Gastrocnemius medialis (tissue), 4 donors: ENCODE measurements around the gene CBY1. TPM values are rescaled to one million over a fixed set of nuclear protein-coding genes. Genes with fewer than 3 reads are reported as not detected.

Source experiments
- ATAC-seq, 2 donors: fragments of 150-250 bp; one replicate each; pipeline ENCODE4 v1.9.1; 2016
- DNase-seq, 2 donors: peaks; one replicate each; pipeline ENCODE4 v3.0.0-alpha.2; 2019
- H3K27ac ChIP-seq, 4 donors: fragments of 200-600 bp; sonication (generic); 1 replicate in 1 of 4; 2 replicates in 3 of 4; pipeline ENCODE4 v1.5.1; 2016 to 2018; ENCODE audit warnings: mild to moderate bottlenecking in 2 of 4, moderate library complexity in 1 of 4
- H3K27me3 ChIP-seq, 3 donors: fragments of 200-600 bp; sonication (generic) in 2 of 3; 1 replicate in 1 of 3; 2 replicates in 2 of 3; pipeline versions ENCODE4 v1.5.1 to v1.6.0; 2016 to 2019; ENCODE audit warnings: mild to moderate bottlenecking in 1 of 3, moderate library complexity in 1 of 3
- H3K36me3 ChIP-seq, 2 donors: fragments of 200-600 bp; sonication (generic) in 1 of 2; one replicate each; pipeline ENCODE4 v1.5.1; 2017 to 2018
- H3K4me1 ChIP-seq, 2 donors: fragments of 200-600 bp; sonication (generic) in 1 of 2; one replicate each; pipeline ENCODE4 v1.5.1; 2016 to 2017; ENCODE audit warnings: mild to moderate bottlenecking in 2 of 2
- H3K4me3 ChIP-seq, 4 donors: fragments of 200-600 bp; sonication (generic) in 3 of 4; 1 replicate in 1 of 4; 2 replicates in 3 of 4; pipeline ENCODE4 v1.5.1; 2016 to 2019; ENCODE audit warnings: mild to moderate bottlenecking in 2 of 4
- H3K9me3 ChIP-seq, 3 donors: fragments of 200-600 bp; sonication (generic) in 2 of 3; 1 replicate in 1 of 3; 2 replicates in 2 of 3; pipeline ENCODE4 v1.5.1; 2016 to 2019
- CTCF ChIP-seq, 5 experiments: fragments of 450-650 bp in 3 of 5; fragments of 200-600 bp in 2 of 5; sonication (generic) in 2 of 5; IDR thresholded peaks in 4 of 5; conservative IDR thresholded peaks in 1 of 5; 1 replicate in 4 of 5; 2 replicates in 1 of 5; pipeline ENCODE4 v1.5.1; 2016 to 2019; ENCODE audit warnings: antibody characterized with exemption in 5 of 5, mild to moderate bottlenecking in 3 of 5, moderate library complexity in 3 of 5
- POLR2A ChIP-seq, 2 donors: fragments of 450-650 bp; IDR thresholded peaks; one replicate each; pipeline ENCODE4 v1.6.1; 2017; ENCODE audit warnings: antibody characterized with exemption in 2 of 2, mild to moderate bottlenecking in 2 of 2, moderate library complexity in 2 of 2
- in situ Hi-C, 4 donors: fragments of 200-750 bp; cut with MboI; loops; one replicate each; pipeline versions ENCODE4 v1.15.0 to v1.8.0; 2017; ENCODE audit warnings: low sequenced_read_pairs in 4 of 4
- intact Hi-C: fragments of 100-400 bp; cut with DNase I; formaldehyde crosslinking; loops from one replicate; pipeline ENCODE4 v1.15.1; 2023; ENCODE audit warnings: low total_unique reads
- total RNA-seq, 4 donors: library from RNA; depleted of rRNA; stranded (reverse); fragments of >200 nt; gene quantifications; one replicate each; pipeline versions ENCODE4 v1.1.0 to v1.2.3, GENCODE V29; 2016

CBY1 gene
- total RNA-seq, 4 donors from 2014 or later, result 8.0 to 15.7 (median 12.6) TPM

GRCh38 chr22:38694049-38694448 is 37.6 kb downstream of the CBY1 start:
- no peak overlapping the region for H3K27ac ChIP-seq
- intact Hi-C loops, result no loop called here
- TF ChIP-seq POLR2A (IDR thresholded peaks at IDR 0.05), result no peak
- TF ChIP-seq CTCF (IDR thresholded peaks at IDR 0.05 in 4 of 5, conservative IDR thresholded peaks at IDR 0.05 in 1 of 5), result no peak
- H3K27me3 ChIP-seq, result no peaks in the 10 kb centered on the region
- DNase-seq (no peak), ATAC-seq (no peak)
- in situ Hi-C loops, result no loop called here
- H3K36me3 ChIP-seq, result peaks cover 0 to 12% of the 10 kb centered on the region in 2 donors
- no peaks in the 10 kb centered on the region for H3K9me3 ChIP-seq
- peaks cover 22 to 24% of the 10 kb centered on the region in 2 donors for H3K4me1 ChIP-seq
- no peak overlapping the region for H3K4me3 ChIP-seq

DNA sequence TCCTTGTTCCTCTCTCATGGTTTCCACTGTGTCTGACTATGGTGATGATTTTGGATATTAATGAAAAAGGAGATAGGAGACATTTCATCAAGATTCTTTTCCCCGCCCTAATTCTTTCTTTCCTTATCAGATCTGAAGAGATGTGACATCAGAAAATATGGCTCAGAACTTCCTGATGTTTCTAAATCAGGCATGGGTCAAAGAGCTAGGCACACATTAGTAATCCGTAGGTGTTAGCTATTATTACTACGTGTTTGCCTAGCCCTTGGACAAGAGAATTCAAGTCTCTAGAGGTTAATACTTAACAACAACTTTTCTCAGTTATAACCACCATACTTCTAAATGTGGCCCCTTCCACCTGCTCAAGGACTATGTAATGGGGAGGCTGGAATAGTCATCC is 38.5 kb downstream of the CBY1 start:
- H3K4me3 ChIP-seq, result no peak overlapping the region
- H3K27me3 ChIP-seq, result no peaks in the 10 kb centered on the region
- intact Hi-C loops, result no loop called here
- peaks cover 0 to 7% of the 10 kb centered on the region in 2 donors for H3K36me3 ChIP-seq
- no peak for TF ChIP-seq CTCF (IDR thresholded peaks at IDR 0.05 in 4 of 5, conservative IDR thresholded peaks at IDR 0.05 in 1 of 5)
- no peak for TF ChIP-seq POLR2A (IDR thresholded peaks at IDR 0.05)
- in situ Hi-C loops, result no loop called here
- peaks cover 30 to 32% of the 10 kb centered on the region in 2 donors for H3K4me1 ChIP-seq
- no peaks in the 10 kb centered on the region for H3K9me3 ChIP-seq
- no peak overlapping the region for H3K27ac ChIP-seq
- DNase-seq (no peak), ATAC-seq (no peak)

DNA sequence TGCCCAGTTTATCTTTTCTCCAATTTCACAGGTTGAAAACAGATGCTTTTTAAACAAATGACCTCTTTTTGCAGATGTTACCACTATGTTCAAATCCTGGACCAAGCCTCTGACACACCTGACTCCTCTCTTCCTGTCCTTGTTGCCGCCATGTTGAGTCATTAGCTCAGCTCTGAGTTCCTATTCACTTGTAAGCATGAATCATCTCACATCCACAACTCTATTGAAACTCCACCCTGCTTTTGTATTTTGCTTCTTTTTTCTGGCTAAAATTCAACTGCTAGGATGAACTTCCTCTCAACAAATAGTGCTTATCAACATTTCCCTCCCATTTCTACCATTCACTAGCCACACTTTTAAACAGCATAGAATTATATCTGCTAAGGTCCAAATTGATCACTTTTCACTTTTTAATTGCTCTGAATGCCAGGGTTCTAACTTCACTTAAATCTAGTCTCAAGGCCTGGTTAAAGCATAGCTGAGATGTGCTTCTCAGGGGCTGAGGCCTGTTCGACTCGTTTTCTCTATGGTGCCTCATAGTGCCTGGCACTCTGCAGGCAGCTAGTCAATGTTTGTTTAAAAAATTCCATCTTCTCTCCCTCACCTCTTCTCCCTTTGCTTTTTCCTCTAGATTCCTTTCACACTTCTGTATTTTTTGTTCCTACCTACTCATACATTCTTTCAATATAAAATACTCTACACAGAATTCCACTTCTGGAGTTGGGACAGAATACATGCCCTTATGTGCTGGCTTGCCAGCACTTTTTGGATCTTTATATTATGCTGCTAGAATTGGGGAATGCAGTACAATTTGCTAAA is 40.4 kb downstream of the CBY1 start:
- no peak overlapping the region for H3K4me3 ChIP-seq
- in situ Hi-C loops, result no loop called here

GRCh38 chr22:38697425-38698089 is 41.1 kb downstream of the CBY1 start:
- Histone ChIP-seq H3K9me3 (no peaks in the 10 kb centered on the region), H3K27me3 (no peaks in the 10 kb centered on the region), H3K27ac (peak overlapping the region; percentile 57 to 97 (median 96)), H3K4me3 (no peak overlapping the region), H3K4me1 (peaks cover 33 to 35% of the 10 kb centered on the region in 2 donors), H3K36me3 (peaks cover 0 to 7% of the 10 kb centered on the region in 2 donors)
- TF ChIP-seq CTCF (IDR thresholded peaks at IDR 0.05 in 4 of 5, conservative IDR thresholded peaks at IDR 0.05 in 1 of 5), result no peak
- TF ChIP-seq POLR2A (IDR thresholded peaks at IDR 0.05), result no peak
- ATAC-seq (no peak), DNase-seq (no peak)
- in situ Hi-C loops, result no loop called here
- intact Hi-C loops, result no loop called here

More for the DNA sequence above, 40.4 kb downstream of the CBY1 start:
- H3K27me3 ChIP-seq, result no peaks in the 10 kb centered on the region
- H3K27ac ChIP-seq, result peak overlapping the region; percentile 57 to 97 (median 96)
- ATAC-seq, result no peak
- no peaks in the 10 kb centered on the region for H3K9me3 ChIP-seq
- H3K4me1 ChIP-seq, result peaks cover 33 to 35% of the 10 kb centered on the region in 2 donors
- peaks cover 0 to 7% of the 10 kb centered on the region in 2 donors for H3K36me3 ChIP-seq
- no peak for DNase-seq
- TF ChIP-seq CTCF (IDR thresholded peaks at IDR 0.05 in 4 of 5, conservative IDR thresholded peaks at IDR 0.05 in 1 of 5), result no peak
- no peak for TF ChIP-seq POLR2A (IDR thresholded peaks at IDR 0.05)
- intact Hi-C loops, result no loop called here
